Measurements from ENCODE around the gene MFSD6L.

MFSD6L gene

DNA sequence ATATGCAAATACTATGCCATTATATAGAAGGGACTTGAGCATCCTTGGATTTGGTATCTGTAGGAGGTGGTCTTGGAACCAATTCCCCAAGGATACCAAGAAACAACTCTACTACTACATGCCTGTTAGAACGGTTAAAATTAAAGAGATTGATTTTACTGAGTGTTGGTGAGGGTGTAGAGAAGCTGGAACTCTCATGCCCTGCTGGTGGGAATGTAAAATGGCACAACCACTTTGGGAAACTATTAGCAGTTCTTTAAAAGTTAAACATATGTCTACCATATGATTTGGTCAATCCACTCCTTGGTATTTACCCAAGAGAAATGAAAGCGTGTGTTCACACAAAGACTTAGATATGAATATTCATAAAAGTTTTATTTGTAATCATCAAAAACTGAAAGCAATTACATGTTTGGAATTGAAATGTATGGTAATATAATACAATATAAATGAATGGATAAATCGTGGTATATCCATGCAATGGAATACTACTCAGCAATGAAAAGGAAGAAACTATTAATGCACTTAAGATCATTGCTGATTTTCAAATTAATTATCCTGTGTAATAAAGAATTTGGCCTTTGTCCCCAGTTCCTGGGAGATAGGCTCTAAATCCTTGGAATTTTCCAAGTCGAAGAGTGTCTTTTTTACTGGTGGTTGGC, 7.8 kb downstream of the MFSD6L start:
- DNase-seq: no peak

DNA sequence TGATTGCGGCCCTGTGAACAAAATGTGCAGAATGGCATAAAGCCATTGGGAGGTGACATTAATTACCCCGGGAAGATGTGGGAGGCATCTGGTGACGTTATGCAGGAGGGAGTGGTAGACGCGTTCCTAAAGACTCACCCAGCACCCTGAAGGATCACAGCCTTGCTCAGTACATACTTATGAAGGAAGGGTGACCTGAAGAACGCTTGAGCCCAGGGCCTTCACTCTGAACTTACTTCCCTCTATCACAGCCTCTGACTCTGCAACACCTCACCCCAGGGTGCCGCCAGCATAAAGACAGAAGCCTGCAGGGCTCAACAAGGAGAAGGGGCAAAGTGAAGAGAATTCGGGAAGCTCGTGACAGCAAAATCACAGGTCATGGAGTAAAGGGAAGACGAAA, 9.4 kb downstream of the MFSD6L start:
- DNase-seq: no peak

DNA sequence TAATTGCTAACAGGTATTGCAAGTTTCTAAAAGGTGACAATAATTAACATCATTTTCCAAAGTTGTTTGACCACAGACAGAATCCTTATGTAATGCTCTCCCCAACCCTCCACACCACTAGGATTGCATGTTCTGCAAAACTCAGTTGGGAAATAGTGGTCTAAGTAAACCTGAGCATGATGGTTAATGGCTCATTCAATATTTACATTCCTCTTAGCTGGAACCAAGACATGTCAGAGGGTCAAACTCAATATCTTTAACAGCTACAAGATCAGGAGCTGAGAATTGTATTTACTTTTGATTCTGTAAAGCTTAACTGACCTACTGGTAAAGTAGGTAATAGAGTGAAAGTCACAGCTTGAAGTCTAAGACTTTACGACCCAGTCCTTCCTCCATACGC, 10.2 kb downstream of the MFSD6L start:
- no peak for DNase-seq

DNA sequence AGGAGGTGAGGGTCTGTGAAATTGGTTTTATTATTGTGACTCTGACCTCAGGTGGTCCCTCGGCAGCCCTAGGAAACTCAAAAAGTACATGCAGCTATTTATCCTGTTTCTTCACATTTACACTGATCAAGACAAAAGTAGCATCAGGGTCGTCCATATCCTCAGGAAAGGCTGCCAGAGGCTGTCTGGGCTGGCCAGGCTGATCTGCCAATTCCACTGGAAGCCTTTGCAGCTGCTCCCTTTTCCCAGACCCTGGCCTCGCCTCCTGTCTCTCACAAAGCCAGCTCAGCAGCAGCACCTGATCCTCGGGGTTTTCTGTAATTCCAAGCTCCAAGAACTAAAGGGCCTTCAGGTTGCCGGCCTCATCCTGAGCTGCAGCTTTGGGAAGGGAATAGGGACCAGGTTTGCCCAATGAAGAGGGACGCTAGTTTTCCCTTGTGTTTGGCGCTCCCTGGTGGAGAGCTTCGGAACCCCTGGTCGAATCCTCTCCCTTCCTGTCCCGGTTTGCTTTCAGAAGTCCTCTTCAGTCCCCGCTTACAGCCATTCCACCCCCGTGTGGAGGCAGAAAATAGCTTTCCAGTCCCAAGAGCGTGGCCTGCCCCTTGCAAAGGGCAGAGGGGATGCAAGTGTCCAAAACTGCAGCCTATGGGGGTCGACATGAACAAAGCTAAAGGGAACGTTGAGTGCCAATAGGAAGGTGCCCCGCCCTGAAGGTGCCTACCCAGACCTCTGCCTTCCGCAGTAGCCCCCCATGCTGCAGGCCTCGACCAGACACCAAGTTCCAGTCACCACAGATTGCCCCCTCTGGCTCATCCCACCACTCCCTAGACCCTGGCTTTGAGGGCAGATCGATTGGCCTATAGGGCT, 13.4 kb downstream of the MFSD6L start:
- DNase-seq: peak; percentile 13

DNA sequence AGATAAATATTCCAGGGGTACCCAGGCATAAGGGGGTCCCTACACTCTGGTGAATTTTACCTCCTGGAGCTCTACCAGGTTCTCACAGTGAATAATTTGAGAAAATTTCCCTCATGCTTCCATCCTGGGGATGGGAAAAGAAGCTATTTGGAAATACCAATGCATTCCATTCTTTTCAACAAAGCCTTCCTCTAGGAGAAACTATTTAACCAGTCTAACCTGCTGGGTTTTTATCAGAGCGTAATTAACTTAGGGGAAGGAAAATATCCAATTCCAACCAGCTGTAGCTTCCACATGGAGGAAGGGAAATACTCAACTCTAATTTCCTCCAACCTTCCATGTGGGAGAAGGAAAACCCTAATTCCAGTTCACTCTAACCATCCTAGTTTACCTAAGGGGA, 17.0 kb downstream of the MFSD6L start:
- DNase-seq: no peak

DNA sequence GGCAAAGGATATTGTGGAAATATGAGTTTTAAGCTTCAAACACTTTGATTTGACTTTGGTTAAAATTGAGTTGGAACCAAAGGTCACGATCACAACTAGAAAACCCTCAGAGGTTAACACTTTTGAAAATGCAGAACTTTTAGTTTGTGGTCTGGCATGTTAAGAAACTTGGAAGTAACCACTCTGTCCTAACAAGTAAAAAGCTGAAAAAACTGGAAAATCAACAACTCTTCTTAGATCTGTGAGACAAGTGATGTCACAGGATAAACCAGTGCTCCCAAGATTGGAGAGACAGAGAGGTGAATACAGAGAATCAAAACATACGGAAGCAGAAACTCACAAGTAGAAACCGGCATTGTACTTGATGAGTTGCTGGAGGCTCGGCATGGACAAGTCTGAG, 17.4 kb downstream of the MFSD6L start:
- DNase-seq: no peak

DNA sequence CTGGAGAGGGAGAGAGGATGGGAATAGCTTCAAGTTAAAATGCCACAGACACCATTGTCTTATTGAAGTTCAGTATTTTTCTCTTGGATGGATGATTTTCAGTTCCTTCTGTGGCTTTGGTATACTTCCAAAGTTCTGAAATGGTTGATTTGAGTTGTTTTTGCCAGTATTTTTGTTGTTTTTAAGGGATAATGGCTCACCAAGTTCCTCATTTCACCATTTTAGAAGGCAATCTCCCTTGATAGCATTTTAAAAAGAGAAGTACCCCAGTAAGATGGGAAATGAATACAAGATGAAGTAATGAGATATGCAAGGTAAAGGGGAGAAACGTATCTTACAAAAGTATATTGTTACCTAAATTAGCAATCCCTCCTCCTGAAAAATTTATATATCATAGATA, 22.3 kb downstream of the MFSD6L start:
- DNase-seq: no peak

DNA sequence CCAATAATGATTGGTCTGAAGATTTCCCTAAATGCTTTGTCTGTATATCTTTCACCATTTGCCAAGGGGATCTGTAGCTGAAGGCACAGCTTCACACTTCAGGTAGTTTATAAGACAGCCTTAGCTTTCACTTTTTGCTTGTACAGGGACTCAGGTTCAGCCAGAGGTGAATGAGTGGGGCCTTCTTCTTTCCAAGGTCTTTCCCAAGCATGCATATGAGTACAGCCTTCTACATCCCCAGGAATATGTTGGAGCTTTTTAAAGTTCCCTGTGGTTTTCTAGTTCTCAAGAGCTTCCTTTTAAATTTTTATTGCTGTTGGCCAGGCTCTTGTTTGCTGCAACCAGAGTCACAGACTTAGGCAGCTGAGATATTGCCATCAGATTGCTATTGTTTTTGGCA, 22.9 kb downstream of the MFSD6L start:
- DNase-seq: no peak

DNA sequence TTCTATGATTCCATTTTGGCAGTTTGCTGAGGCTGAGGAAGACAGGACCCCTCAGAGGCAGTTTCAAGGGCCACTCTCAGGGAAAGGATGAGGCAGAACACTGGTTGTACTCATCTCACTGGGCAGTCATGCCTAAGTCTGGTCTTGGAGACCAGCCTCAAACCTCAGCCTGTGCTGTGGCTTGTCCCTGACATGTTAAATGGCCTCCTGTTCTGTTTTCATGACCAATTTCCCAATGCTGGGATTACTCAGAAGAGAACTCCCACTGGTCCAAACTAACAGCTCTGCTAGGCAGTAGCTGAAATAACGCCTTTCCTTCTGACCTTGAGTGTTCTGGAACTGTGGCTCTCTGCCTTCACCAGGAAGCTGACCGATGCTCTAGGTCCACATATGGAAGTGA, 32.4 kb downstream of the MFSD6L start:
- DNase-seq: no peak

DNA sequence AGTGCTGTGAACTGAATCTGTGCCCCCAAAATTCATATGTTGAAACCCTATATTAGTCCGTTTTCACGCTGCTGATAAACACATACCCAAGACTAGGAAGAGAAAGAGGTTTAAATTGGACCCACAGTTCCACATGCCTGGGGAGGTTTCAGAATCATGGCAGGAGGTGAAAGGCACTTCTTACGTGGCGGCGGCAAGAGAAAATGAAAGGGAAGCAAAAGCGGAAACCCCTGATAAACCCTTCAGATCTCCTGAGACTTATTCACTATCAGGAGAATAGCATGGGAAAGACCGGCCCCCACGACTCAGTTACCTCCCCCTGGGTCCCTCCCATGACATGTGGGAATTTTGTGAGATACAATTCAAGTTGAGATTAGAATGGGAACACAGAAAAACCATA, 37.2 kb downstream of the MFSD6L start:
- DNase-seq: no peak

DNA sequence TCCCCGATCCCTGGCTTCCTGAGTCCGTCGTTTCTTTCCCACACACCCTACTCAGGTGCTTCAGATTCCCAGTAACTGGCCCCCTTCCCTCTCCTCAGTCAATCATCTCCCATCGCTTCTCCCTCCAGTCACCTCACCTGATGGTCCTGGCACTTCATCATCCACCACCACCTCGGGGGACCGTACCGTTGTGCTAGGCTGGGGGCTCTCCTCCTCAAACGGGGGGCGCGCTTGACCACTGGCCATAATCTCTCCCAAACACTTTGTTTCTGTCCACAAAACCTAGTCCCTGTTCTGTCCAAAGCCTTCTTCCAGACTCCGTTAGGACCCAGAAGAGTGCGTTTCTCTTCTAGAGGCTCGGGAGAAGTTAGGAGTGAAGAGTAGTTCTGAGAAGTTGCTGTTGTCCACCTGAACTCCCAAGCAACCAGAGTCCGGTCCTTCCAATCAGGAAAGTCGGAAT, 41.0 kb downstream of the MFSD6L start, which contains the start of gene SPDYE4:
Gene SPDYE4 (minus strand): TSS at position 410 of the 460 bp plus-strand sequence. CDS start 164 bp downstream, at position 246.
- no peak for DNase-seq

DNA sequence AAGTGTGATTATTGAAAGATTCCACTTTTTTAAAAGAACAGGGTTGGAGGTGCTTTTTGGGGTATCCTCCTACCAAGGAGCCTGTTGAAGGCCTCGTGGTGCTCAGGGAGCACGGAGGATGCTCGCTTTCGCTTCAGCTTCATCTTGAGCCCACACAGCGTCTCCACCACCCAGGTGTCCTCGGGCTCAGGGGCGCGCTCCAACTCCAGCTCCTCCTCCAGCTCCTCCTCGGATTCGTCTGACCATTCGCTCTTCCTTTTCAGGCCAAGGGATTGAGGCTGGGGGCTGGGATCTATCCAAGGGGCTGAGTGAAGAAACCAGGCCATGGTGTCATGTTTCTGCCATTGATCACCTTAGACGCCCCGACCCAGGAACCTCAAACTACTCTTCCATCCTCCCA, 42.0 kb downstream of the MFSD6L start:
- DNase-seq: no peak

DNA sequence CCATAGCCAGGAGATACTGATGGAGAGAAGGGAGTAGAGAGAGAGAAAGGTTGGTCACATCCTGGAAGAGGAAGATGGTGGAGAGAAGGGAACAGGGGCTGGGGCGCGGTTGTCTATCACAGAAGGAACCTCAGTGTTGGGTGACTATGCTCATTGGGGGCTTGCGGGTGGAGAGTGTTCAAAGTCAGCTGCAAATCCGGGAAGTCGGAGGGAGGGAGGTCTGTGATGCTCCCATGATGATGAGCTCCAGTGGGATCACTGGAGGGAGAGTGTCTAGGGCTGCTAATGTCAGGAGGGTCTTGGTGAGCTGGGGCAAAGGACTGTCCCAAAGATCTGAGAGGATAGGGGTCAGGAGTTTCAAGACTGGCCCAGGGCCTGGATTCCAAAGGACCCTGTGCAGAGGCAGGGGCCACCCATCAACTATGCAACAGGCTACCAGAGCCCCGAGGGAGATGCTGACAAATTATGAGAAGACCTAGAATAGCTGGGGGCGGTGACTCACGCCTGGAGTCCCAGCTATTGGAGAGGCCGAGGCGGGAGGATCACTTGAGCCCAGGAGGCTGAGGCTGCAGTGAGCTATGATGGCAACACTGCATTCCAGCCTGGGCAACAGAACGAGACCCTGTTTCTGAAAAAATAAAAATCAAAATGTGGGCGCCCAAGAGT, 43.4 kb downstream of the MFSD6L start:
- no peak for DNase-seq

DNA sequence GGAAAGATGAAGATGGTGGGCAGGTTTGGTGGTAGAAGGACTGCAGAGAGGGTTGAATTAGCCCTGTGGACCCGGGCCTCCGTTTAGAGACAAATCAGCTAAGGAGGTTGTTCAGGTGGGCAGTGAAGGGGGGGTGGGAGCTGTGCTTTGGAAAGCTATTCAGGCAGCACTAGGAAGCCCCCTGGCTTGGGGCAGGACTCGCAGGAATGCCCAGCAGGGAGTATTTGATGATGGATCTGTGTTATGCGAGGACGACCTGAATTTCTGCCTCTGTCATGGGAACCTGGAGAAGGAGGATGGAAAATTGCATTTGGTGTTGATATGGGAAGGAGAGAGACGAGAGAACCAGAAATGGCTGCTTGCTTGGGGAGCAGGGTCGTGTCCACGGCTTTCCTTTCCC, 44.3 kb downstream of the MFSD6L start:
- DNase-seq: no peak

DNA sequence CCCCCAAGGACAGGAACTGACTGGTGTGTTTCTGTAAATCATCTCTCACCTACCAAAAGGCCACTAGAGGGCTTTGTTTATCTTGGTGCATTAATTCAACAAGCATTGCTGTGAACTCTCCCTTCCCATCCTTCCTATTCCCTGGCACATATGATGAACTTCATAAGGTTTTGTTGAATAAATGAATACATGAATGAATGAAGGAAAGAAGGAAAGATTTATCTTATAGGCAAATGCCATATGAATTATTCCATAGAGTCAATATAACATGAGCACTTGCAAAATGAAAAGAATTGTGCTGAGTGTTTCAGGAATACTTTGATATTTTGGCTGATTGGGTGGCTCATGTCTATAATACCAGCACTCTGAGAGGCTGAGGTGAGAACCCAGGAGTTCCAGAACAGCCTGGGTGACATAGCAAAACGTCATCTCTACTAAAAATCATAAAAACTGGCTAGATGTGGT, 45.2 kb downstream of the MFSD6L start:
- no peak for DNase-seq

DNA sequence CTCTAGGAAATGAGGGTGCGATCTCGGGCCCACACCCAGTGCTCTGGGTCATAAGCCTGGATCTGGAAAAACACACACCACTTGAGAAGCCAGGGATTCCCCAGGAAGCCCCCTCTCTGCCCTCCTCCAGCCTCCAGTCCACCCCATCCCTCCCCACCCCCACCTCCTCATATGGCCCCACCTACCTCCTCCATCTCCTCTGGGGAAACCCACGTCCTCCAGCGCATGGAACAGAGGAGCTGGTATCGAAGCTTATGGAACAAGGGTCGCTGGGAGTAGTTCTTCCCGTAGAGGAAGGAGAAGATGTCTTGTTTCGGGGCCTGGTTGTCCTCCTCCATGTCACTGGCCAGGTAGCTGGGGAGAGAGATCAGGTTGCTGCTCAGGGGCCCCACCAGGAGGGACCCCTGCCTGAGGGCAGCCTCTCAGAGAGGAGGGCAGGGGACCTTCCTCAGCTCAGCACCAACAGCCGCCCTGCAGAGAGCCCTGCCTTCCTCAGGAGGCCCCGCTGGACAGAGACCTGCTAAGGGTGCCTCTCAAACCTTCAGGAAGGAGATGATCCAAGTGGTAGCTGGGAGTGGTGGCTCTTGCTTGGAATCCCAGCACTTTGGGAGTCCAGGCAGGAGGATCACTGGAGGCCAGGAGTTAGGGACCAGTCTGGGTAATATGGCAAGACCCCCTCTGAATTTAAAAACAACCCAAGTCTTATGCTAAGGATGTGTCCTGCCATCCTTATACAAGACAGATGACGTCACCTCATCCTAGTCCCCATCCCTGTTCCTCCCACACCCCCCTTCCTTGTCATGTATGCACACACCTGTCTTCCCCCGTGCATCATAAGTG, 45.8 kb downstream of the MFSD6L start:
- no peak for DNase-seq

DNA sequence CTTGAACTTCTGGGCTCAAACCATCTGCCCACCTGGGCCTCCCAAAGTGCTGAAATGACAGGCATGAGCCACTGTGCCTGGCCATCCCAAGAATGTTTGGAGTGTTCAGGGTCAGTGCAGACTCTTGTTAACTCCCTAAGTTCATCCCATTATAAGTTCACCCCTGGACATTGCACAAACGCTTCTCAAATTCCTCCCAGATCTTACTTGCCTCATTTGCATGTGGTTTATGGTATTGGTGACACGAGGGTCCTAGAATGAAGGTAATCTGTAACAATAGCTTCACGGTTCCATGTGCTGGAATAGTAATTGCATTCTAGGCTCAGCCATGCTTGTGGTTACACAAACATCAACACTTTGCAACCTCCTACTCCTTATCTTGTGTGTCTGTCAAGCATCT, 49.5 kb downstream of the MFSD6L start:
- DNase-seq: no peak

DNA sequence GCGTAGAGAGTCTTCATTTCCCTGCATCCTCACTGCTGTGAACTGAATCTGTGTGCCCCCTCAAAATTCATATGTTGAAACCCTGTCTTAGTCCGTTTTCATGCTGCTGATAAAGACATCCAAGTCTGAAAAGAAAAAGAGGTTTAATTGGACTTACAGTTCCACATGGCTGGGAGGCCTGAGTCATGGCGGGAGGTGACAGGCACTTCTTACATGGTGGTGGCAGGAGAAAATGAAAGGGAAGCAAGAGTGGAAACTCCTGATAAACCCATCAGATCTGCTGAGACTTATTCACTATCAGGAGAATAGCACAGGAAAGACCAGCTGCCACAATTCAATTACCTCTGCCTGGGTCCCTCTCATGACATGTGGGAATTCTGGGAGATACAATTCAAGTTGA, 51.4 kb downstream of the MFSD6L start:
- DNase-seq: no peak
